ENCODE data around the gene RELL1.

- TF ChIP-seq CTCF (IDR thresholded peaks at IDR 0.05) (no peak), POLR2AphosphoS5 (IDR thresholded peaks at IDR 0.05) (no peak), POLR2A (IDR thresholded peaks at IDR 0.05; ENCODE audit: low read depth) (no peak)
Observed at GRCh38 chr4:37717576-37717975, 31.4 kb upstream of the RELL1 start.

Measured in esophagus muscularis mucosa (tissue), 3 donors.